Activated CD4-positive, alpha-beta T cell treated with anti-CD3 and anti-CD28 coated beads, Interleukin-2, amount 50 U/mL, for 48 hours (primary cell): ENCODE results near the gene HOXD13.

Experiments used
- DNase-seq, 2 experiments: peaks; one replicate each; pipeline ENCODE4 v3.0.0-alpha.2; 2020

Gene HOXD13

DNA sequence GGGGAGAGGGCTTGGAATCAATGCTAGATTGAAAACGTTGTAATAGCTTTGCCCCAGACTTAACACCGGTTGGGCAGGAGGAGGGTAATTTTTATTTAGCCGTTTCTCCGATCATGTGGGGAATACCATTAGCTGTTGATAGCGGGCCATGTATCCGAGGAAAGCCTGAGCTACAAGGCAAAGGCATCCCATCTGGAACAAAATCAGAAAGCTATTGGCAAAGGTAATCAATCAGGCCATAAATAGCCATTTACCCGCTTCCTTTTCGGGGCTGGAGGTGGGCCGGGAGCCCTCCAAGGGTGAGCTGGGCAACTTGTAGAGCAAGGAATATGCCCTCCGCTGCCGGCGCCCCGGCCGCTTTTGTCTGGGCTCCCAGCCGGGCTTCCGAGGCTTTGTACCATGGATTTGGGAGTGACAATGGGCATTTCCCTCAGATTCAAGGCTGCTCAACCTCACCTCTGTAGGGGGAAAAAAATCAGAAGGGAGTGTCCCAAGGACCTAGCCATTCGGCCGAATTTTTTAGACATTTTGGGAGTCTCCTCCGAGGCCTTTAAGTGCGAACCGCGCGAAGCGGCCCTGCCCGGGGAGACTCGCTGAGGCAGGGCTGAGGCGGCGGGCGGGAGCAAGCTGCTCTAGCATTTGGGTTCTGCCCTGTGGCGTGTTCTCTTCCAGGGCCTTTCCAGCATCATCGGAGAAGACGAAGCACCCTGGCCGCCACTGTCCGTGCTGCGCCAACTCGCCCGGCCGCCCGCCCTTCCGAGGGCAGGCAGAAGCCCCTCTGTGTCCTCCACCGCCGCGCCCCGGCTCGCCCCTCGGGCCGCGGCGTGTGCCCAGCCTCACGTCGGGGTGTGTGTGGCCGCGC lies 28.9 kb downstream of the HOXD13 start:
- DNase-seq, result no peak

DNA sequence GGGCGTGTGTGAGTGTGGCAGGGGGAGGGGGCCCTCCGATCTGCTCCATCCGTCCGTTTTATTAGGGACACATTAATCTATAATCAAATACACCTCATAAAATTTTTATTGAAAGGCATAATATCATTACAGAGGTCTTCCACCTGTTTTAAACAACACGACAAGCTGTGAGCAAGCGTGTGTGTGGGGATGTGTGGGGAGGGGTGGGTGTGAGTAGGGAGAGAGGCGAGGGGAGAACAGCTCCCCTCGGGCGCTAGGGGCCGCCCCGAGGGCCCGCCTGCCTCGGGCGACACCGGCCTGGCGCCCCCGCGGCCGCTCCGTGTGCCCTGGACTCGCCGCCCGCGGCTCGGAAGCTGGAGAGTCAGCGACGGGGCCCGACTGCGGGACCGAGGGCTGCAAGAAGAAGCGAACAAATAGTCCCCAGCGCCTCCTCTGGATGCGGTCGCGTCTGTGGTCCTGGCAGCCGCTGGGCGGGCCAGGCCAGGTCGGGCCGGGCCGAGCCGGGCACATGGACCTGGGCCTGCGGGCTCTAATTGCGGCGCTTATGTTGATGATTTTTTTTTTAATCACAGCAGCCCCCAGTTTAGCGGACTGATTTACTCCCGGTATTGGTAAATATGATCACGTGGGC lies 29.6 kb downstream of the HOXD13 start:
- no peak for DNase-seq

DNA sequence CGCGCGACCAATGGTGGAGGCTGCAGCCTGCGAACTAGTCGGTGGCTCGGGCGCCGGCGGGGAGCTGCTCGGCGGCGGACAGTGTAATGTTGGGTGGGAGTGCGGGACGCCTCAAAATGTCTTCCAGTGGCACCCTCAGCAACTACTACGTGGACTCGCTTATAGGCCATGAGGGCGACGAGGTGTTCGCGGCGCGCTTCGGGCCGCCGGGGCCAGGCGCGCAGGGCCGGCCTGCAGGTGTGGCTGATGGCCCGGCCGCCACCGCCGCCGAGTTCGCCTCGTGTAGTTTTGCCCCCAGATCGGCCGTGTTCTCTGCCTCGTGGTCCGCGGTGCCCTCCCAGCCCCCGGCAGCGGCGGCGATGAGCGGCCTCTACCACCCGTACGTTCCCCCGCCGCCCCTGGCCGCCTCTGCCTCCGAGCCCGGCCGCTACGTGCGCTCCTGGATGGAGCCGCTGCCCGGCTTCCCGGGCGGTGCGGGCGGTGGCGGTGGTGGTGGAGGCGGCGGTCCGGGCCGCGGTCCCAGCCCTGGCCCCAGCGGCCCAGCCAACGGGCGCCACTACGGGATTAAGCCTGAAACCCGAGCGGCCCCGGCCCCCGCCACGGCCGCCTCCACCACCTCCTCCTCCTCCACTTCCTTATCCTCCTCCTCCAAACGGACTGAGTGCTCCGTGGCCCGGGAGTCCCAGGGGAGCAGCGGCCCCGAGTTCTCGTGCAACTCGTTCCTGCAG lies 30.3 kb downstream of the HOXD13 start, which contains the start of gene HOXD9:
TSS of gene HOXD9 (plus strand) at position 37 of the 728 bp plus-strand sequence. CDS start at position 87, 50 bp downstream.
- no peak for DNase-seq

DNA sequence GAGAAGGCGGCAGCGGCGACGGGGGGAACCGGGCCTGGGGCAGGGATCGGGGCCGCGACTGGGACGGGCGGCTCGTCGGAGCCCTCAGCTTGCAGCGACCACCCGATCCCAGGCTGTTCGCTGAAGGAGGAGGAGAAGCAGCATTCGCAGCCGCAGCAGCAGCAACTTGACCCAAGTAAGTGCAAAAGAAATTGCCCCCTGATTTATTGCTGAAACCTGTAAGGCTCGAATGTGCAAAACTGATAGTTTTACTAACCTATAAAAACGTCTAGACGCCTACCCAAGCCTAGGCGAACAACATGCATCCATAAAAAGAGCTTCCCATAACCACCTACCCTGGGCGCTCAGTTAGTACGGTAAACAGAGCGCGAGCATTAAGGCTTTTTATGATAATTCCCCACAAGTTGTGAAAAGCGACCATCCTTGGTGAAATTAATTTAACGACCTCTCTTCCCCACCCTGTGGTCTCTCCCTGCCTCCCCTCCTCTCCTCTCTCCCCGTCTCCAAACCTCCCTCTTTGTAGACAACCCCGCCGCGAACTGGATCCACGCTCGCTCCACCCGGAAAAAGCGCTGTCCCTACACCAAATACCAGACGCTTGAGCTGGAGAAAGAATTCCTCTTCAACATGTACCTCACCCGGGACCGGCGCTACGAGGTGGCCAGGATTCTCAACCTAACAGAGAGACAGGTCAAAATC lies 31.0 kb downstream of the HOXD13 start:
- no peak for DNase-seq

DNA sequence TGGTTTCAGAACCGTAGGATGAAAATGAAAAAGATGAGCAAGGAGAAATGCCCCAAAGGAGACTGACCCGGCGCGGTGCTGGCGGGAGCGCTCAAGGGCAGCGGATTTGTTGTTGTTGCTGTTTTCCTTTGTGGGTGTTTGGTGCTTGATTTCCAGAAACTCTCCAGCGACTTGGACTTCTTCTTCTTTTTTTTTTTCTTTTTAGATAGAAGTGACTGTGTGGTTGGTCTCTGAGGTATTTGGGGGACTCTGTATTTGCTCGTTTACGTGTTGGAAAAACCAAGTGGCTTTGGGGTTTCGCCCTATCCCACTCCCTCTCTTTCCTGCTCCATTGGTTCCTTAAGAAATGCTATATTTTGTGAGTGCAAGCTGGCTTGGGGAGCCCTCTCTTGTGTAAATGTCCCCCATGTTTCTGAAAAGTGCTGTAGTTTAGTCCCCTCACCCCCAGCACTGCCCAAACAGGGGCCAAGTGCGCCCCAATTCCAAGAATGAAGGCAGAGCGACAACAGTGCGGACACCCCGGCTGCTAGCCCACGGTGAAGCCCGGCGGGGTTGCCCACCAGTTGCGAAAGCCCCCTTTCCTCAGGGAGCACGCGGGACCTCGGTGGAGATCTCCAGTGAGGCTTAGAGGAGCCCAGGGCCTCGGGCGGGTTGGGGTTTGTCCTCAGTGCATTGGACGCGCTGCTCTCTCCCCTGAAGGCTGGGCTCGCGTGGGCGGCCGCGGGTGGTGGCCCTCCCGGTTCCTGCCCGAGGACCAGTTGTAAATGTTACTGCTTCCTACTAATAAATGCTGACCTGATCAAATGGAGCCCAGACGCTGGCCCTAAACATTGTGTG lies 31.8 kb downstream of the HOXD13 start:
- DNase-seq, result no peak

DNA sequence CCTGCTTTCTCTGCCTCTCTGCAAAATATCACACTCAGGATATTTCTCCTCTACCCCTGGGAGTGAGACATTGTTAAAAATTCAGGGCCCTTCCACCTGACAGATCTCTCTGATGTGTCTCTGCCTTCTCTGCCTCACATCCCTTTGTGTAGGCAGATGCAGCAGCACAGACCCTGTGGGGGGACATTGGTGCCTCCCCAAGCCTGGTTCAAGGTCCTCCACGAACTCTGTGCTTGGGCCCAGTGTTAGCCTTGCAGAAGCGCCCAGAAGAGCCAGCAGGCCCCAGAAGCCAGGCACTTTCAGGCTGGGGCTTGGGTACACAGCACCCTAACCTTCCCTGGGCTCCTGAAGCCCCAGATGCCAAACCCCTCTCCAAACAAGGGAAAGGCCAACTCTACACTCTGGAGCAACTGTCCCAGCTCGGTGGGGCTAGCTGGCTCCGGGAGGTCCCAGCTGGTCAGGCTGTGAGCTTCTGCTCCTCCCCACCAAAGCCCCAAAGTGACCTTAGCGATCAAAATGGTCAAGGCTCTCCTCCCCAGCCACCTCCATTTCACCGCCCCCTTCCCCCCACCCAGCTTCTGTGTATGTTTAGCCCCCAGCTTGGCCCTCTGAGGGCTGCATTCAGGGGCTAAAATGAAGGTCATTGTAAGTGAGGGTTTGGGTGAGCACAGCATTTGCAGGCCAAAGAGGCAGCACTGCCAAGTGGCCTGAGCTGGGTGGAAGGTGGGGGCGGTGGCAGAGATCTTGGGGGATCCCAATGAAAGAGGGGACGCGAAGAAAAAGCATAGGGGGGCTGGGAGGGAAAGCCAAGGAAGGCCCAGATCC lies 32.6 kb downstream of the HOXD13 start:
- DNase-seq, result no peak

DNA sequence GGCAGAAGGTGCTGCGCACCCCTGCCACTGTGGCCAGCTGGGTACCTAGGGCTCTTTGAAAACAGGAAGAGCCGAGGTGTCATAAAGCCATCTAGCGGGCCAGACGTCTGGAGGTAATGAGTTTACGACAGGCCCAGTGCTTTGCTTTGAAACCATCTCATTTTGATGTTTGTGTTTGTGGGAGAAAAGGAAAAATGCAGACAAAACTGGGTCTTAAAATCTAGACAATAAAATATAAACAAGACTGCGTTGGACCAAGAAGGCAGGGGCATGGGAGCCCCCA lies 33.2 kb downstream of the HOXD13 start:
- DNase-seq, result no peak

DNA sequence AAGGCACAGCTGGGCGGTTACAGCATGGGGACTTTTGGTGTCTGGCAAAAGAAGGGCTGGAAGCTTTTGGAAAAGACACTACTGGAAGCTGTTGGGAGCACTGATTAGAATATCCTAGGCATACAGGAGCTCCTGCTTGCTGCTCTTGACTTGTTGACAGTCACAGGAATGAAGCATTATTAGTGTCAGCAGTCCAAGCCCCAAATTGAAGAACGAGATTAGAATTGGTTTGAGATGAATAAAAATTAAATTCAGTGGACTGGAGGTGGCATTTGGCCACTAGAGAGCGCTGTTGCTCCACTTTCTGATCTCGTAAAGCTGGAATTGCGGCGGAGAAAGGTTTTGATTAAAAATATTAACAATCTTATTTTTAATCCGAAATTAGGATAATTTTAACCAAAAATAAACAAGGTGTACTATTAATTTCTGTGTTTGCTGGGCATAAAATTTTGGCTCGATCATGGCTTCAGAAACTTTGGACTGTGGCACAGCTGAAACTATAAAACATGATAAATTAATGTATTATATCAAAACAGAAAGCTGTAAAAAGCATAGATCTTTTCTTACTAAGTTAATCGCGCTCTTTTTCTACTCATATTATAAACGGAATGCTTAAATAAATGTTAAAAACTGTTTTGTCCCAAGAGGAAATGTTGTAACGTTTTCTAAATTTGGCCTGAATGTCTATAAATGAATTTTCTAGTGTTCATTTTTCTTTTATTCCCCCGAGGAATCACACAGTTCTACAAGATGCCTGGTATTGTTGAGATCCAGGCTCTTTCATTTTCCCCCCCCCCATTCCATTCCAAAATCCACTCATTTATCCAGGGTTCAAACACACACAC lies 34.6 kb downstream of the HOXD13 start:
- DNase-seq, result peak; percentile 72 to 78

DNA sequence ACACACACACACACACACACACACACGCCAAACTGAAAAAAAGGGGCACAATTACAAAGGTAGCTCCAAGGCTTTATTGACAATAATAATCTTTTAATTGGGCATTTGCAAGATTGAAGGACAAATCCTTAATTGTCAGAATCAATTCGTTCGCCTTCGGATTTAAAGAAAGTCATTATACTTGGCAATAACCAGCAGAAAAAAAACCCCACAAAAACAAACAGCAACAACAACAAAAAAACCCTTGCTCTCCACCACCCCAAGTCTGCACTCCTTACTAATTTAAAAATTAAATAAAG lies 35.2 kb downstream of the HOXD13 start:
- no peak for DNase-seq

DNA sequence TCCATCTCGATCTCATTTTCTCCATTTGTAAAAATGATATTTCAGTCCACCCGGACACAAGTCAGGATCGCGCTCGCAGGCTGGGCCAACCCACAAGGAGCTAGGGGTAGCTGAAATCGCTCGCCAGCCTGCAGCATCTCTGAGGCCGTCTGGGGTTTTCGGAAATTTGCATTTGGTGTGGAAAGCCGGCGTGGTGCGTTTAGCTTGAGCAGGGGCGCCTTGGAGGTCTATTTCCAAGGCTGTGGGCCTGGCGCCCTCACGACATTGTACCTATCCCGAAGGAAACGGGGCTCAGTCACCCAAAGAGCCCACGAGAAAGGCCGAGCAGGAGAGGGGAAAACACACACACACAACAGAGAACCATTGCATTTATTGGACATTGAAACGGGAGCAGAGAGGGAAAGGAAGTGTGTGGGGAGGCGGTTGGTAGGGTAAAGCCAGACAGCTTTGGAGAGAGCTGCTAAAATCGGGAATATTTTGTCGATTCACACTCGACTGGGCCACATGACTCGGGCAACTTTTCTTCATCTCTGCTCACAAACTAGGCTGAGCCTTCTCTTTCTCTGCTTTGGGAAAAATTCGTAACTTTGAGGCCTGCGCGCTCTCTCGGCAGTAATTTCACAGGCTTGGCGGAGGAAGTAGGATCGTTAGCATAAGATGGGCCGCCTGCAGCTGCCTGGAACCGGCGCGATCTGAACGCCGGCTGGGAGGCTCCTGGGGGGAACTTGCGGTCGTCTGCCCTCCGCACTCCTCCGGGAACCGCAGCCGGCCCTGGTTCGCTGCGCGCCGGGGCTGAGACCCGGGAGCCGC lies 35.9 kb downstream of the HOXD13 start:
- DNase-seq, result no peak

DNA sequence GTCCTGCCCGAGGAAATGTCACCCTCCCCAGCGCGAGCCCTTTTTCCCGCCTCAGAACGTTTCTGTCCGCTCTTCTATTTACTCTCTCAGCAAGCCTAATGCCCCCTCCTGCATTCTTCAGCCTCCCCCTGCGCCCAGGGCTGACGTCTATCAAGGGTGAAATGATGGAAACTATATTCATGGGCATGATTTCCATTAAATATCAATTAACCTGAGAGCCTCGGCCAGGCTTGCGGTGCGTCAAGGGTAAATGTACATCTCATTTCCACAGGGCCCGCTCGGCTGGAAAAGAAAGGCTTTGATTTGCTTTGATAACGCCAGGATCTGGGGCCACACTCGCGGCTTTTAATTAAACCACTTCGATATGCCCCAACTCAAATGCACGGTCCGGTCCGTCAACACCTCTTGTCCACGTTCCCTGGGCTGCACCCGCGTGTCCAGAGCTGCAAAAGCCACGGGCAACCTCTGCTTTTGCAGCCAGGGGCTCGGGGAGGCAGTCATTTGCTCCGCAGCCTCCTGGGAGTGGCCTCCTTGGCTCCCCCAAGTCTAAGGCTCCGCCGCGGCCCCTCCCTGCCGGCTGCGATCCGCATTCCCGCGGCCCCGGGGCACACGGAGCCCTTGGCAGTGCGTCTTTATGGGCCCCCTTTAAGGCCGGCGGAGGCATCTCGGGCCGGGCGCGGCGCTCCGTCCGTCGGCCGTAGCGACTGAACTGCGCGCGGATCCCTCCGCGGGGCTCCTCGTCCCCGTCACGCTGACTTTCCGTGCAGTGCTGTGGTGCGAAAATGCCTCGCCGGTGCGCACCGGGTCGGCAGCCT lies 36.7 kb downstream of the HOXD13 start, which contains the start of gene HOXD8:
TSS of gene HOXD8 (plus strand) at position 724 of the 815 bp plus-strand sequence. CDS start 662 bp downstream, outside the sequence.
- DNase-seq, result no peak

DNA sequence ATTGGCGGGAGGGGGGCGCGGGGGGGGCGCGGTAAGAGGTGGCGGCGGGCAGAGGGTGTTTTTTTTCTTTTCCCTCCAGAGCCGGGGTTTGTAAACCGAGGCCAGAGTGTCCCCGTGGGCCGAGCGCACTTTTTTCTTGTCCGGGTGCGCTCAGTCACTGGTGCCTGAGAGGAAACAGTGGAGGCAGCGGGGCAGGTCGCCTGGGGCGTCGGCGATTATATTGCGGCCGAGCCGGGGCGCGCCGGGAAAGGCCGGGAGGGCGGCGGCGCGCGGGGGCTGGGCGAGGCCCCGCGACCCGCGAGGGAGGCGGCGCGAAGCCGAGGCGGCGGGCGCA lies 37.3 kb downstream of the HOXD13 start:
- no peak for DNase-seq

DNA sequence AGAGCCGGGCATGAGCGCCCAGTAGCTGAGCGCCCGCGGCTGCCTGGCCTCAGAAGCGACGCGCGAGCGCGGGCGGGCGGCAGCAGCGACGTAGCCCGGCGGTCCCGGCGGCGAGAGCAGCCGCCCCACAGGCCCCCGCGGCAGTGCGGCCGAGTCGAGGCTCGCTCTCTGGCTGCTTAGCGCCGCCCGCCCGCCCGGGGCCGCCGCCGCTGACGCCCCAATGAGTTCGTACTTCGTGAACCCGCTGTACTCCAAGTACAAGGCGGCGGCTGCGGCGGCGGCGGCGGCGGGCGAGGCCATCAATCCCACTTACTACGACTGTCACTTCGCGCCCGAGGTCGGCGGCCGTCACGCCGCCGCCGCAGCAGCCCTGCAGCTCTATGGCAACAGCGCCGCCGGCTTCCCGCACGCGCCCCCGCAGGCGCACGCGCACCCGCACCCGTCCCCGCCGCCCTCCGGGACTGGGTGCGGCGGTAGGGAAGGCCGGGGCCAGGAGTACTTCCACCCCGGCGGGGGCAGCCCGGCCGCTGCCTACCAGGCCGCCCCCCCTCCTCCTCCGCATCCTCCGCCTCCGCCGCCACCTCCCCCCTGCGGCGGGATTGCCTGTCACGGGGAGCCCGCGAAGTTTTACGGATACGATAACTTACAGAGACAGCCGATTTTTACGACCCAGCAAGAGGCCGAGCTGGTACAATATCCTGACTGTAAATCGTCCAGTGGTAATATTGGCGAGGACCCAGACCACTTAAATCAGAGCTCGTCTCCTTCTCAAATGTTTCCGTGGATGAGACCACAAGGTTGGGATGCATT lies 37.8 kb downstream of the HOXD13 start:
- no peak for DNase-seq

DNA sequence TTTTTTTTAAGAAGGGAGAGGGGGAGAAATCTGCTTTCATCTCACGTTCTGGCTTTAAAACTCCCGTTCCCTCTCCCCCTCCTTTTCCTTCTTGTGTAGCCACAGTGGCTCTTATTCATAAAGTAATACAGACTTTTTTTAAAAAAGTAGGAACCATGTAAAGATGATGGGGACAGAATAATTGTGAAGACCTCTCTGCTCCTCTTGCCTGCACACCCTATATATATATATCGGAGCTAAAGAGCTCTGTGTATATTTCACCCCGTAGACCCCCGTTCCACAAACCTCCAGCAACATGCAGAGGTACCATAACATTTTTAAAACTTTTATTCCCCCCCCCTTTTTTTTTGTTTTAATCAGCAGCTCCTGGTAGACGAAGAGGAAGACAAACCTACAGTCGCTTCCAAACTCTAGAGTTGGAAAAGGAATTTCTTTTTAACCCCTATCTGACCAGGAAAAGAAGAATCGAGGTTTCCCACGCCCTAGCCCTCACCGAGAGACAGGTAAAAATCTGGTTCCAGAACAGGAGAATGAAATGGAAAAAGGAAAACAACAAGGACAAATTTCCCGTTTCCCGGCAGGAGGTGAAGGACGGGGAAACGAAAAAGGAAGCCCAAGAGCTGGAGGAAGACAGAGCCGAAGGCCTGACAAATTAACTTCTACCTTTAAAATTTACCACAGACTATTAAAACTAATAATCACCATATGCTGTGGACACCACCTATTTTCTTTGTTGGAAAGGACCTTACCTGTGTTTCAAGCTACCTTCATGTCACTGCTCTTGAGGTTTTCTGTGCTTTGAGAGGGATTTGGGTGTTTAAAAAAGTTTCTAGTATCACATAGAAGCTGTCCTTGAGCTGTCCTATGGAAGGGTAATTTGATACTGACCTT lies 38.7 kb downstream of the HOXD13 start:
- DNase-seq, result no peak

DNA sequence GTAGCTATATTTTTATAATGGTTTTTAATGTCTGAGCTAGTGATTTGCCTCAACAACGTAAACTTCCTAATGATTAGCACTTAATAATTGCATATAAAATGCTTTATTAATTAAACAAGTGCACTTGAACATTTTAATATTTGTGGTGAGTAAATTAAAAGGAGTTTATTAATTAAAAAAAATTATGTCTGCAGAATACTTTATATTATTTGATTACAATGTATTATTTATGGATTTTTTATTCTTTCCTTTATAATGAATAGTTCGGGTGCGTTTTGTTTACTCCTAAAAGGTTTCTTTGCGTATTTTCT lies 39.3 kb downstream of the HOXD13 start:
- no peak for DNase-seq

DNA sequence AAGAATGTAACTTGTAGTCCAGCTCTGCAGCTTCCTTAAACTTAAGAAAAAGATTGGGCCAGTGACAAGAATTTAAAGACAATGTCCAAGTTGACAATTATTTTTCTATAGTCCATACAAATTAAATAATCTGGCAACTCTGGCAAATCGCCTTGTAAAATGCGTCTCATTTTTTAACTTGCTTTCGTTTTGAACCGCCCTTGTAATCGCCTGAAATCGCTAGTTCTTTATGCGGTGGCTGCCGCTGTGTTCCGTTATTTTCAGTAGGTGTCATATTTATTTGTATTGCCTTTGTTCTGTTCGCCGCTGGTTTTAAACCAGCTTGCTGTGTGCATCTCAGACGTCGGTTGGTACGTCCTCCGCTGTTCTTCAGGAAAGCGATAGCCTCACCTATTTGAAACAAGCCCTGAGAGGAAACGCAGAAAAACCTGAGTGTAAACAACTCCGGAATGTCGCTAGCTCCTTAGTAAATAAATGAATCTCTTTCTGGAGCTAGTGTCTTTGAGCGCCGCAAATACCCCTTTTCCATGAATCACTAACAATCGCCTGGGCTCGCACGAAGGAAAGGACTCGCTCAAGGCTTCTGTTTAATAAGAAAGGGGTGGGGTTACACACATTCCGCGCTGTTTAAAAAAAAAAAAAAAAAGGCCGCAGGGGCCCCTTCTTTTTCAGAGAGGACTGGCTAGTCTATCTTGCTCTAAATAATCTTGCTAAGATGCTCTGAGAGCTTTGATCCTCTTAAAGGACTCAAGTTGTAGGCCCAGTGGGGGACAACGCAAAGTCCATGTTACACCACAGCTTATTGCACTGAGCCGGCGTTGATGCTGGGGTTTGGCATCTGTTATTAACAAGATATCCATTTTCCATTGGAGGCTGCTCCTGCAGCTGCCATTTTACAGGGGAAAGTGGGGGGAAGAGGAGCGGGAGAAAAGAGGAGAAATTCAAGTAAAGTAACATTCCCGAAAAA lies 40.0 kb downstream of the HOXD13 start:
- DNase-seq, result no peak
